Coronary artery (tissue), 2 donors: ENCODE measurements around the gene FHAD1.

Experiments used
- DNase-seq: peaks from one replicate; pipeline ENCODE4 v3.0.0-alpha.2; 2017; ENCODE audit warnings: low spot score
- H3K27ac ChIP-seq, 2 donors: fragments of 200-600 bp; sonication (generic); one replicate each; pipeline ENCODE4 v1.5.1; 2016 to 2019
- H3K4me3 ChIP-seq: fragments of 200-600 bp; sonication (generic); 2 replicates; pipeline ENCODE4 v1.5.1; 2016; ENCODE audit warnings: mild to moderate bottlenecking, moderate library complexity
- TF ChIP-seq, protein P1 (sequence below): fragments of 200-600 bp; sonication (generic); IDR thresholded peaks from one replicate; pipeline ENCODE4 v1.5.1; 2019; ENCODE audit warnings: antibody characterized with exemption

The FHAD1 gene

DNA sequence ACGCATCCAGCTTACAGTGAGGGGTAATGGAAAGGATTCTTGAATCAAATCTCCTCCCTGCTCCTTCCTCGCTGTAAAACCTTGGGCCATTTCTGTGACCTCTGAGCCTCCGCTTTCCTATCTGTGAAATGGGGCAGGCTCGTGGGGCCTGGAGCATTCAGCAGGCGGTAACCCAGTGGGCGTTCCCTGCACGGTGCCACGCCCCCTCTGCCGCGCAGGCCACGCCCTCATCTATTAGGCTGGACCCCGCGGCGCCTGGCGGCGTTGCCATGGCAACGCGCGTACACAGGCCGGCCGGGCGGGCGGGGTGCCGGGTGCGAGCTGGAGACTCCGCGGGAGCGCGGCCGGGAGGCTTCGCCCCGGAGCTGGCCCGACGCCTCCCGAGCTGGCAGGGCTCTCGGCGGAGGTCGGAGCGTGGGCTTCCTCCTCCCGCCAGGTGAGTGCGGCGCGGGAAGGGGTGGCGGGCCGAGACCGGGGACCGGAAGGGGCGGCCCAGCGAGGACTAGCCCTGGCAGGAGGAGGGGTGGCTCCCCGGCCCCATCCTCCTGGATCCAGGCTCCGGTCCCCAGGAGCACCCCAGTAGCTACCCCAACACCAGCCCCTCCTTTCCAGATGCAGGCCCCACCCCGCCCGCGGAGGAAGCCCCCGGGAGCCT lies at the start of gene FHAD1:
Gene FHAD1 (plus strand): TSS at position 264 of the 655 bp plus-strand sequence. CDS start 4,562 bp downstream, outside the sequence.
- TF ChIP-seq, protein P1, sequence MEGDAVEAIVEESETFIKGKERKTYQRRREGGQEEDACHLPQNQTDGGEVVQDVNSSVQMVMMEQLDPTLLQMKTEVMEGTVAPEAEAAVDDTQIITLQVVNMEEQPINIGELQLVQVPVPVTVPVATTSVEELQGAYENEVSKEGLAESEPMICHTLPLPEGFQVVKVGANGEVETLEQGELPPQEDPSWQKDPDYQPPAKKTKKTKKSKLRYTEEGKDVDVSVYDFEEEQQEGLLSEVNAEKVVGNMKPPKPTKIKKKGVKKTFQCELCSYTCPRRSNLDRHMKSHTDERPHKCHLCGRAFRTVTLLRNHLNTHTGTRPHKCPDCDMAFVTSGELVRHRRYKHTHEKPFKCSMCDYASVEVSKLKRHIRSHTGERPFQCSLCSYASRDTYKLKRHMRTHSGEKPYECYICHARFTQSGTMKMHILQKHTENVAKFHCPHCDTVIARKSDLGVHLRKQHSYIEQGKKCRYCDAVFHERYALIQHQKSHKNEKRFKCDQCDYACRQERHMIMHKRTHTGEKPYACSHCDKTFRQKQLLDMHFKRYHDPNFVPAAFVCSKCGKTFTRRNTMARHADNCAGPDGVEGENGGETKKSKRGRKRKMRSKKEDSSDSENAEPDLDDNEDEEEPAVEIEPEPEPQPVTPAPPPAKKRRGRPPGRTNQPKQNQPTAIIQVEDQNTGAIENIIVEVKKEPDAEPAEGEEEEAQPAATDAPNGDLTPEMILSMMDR, result no peak
- no peak within 1 kb of the TSS for H3K27ac ChIP-seq
- no peak for DNase-seq
- H3K4me3 ChIP-seq, result peak within 1 kb of the TSS; percentile 66

DNA sequence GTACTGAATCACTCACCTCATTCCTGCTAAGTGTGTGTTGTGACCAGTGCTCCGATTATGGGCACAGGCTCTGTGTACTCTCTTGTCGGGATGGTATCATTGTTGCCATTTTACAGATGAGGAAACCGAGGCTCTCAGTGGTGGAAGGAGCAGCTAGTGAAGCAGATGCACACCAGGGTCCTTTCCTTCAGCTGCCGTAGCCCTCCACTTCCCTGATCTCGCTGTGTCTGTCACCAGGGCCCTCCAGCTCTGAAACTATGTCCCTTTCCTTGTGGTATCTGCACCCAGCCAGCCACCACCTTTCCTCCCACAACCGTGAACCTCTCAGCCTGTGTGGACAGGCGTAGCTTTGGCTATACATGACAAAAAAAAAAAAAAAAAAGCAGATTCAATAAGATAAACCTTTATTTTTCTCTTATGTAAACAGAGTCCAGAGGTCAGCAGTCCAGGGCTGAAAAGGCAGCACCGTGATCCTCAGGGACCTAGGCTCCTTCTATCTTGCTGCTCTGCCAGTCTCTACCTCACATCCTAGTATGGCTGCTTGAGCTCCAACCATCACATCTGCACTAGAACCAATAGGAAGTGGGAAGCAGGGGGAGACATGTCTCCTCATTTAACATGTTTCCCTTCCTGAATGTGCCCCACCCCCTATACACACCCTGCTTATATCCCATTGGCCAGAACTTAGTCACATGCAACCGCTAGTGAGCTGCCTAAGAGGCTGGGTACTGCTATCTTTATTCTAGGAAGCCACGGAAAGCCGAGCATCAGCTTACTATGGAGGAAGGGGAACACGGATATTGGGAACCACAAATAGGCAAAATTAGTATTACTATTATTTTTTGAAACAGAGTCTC lies 49.2 kb upstream of the FHAD1 start:
- Histone ChIP-seq H3K4me3 (no peak overlapping the region), H3K27ac (peak overlapping the region in 1 of 2 donors; percentile 19)
- DNase-seq, result no peak
- TF ChIP-seq, protein P1, result no peak

DNA sequence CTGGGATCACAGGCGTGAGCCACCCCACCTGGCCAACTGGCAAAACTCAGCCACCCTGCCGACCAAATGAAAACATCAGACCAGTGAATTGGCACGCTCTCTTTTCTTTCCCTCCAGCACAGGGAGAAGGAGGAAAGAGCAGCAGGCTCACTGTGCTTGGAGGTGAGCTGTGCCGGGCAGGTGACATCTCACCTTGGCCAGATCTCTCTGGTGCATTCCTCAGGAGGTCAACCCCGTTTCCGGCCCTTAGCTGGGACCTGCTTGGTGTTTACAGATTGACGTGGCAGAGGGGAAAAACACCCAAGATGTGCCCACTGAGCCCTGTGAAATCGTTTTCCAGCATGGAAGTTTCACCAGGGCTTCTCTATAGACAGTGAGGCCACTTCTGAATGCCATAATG lies 48.3 kb upstream of the FHAD1 start:
- DNase-seq, result no peak
- TF ChIP-seq, protein P1, result no peak
- no peak overlapping the region for H3K4me3 ChIP-seq
- peak overlapping the region in 1 of 2 donors; percentile 48 for H3K27ac ChIP-seq

DNA sequence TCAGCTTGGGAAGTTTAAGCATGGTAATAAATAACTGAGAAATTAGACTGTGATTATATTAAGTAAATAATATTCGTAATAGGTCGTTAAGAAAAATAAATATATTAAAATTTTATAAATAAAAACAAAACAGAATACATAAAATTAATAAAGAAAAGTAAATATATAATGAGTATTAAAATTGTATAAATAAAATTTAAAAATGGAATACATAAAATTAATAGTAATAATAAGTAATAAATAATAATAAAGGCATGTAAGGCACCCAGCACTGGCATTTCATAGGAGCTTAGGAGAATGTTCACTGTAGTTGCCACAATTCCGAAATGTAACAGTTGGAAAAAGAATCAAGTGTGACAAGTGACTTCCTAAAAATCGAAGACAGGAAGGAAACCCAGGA lies 45.8 kb upstream of the FHAD1 start:
- TF ChIP-seq, protein P1, result no peak
- peak overlapping the region; percentile 53 to 92 for H3K27ac ChIP-seq
- no peak overlapping the region for H3K4me3 ChIP-seq
- no peak for DNase-seq

DNA sequence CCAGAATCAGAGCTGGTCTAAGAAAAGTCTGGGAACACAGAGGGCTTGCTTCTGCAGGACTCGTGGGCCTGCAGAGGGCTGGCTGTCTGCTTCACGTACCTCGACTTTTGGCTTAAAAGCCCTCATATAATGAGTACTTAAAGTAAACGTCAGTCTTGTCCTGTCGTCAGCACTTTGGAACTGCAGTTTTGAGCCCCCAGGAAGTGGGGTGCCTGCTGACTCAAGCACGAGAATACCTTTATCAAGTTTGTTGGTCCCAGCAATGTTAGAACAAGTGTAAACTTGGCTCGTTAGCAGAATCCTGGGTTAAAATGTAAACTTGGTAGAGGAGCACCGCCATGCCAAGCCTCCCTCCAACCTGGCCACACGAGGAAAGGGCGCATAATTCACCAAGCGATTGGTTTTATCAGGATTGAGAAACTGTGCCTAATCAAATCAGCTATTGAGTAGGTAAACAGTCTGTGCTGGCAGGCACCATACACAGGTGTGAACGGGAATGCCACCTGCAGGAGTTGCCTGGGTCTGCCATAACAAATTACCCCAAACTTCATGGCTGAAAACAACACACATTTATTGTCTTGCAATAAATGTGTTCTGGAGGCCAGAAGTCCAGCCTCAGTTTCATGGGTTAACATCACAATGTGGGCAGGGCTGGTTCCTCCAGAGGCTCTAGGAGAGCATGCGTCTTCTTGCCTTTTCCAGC lies 45.0 kb upstream of the FHAD1 start:
- no peak overlapping the region for H3K4me3 ChIP-seq
- TF ChIP-seq, protein P1, result no peak
- DNase-seq, result no peak
- H3K27ac ChIP-seq, result peak overlapping the region; percentile 53 to 92

DNA sequence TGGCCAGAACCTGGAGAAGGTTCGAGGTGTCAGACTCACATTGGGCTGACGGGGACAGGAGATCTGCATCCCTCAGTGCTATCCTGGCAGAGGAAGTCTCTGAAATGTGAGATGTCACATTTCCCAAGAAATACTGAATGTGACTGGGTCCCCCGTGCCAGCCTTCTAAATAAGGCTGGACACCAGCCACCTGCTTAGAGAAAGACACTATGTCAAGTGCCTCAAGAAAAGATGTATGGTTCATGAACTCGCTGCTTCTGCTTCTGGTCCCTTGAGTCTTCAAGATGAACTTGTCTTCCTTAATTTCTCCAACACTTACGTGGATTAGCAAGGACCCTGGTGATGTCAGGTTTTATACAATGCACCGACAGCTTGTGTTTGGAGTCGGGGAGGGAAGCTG lies 42.1 kb upstream of the FHAD1 start:
- Histone ChIP-seq H3K4me3 (no peak overlapping the region), H3K27ac (peak overlapping the region; percentile 59 to 92)
- TF ChIP-seq, protein P1, result no peak
- DNase-seq, result no peak
